Thyroid gland (tissue), 4 donors: ENCODE measurements around the gene DCUN1D4.

Source experiments
- POLR2A ChIP-seq, 2 donors: fragments of 450-650 bp; IDR thresholded peaks; one replicate each; pipeline ENCODE4 v1.6.1; 2017; ENCODE audit warnings: antibody characterized with exemption in 2 of 2, mild to moderate bottlenecking in 2 of 2, moderate library complexity in 1 of 2
- TF ChIP-seq, protein P1 (sequence below), 6 experiments: fragments of 200-600 bp in 3 of 6; fragments of 450-650 bp in 3 of 6; sonication (generic) in 3 of 6; IDR thresholded peaks; one replicate each; pipeline ENCODE4 v1.5.1; 2016 to 2019; ENCODE audit warnings: antibody characterized with exemption in 6 of 6, mild to moderate bottlenecking in 2 of 6, inconsistent platforms in 1 of 6, moderate library complexity in 1 of 6

DNA sequence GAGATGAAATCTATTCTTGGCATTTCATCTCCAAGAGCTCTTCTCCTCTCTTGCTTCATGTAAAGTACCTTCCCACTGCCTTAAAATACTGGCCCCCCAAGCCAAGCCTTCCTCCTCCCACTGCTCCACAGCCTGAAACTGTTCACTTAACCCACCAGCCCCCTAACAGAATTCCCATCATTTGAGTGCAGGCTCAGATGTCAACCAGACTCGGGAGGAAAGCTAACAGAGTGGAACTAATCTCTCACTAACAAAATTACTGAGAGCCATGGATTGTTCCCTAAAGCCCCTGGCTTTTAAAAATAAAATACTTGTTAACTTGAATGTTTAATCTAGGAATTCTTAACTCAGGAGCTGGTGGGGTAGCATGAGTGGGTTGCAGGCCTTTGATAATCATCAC lies 7.1 kb upstream of the DCUN1D4 start:
- TF ChIP-seq, protein P1, sequence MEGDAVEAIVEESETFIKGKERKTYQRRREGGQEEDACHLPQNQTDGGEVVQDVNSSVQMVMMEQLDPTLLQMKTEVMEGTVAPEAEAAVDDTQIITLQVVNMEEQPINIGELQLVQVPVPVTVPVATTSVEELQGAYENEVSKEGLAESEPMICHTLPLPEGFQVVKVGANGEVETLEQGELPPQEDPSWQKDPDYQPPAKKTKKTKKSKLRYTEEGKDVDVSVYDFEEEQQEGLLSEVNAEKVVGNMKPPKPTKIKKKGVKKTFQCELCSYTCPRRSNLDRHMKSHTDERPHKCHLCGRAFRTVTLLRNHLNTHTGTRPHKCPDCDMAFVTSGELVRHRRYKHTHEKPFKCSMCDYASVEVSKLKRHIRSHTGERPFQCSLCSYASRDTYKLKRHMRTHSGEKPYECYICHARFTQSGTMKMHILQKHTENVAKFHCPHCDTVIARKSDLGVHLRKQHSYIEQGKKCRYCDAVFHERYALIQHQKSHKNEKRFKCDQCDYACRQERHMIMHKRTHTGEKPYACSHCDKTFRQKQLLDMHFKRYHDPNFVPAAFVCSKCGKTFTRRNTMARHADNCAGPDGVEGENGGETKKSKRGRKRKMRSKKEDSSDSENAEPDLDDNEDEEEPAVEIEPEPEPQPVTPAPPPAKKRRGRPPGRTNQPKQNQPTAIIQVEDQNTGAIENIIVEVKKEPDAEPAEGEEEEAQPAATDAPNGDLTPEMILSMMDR (IDR thresholded peaks at IDR 0.05) = no peak
- TF ChIP-seq POLR2A (IDR thresholded peaks at IDR 0.05) = no peak
